ENCODE results near the gene GPR132. TPM values are rescaled to one million over a fixed set of nuclear protein-coding genes. Genes with fewer than 3 reads are reported as not detected.

Gene GPR132
- total and polyA plus RNA-seq, 10 of the 15 experiments (the other 5 are each of a cell fraction or from before 2014, with no cell fraction given), result 1.9 to 49.3 (median 20.4) TPM

GRCh38 chr14:105087308-105087962 lies 22.2 kb upstream of the GPR132 start (continued):
- 0 out of 2 replicates have a peak, but pooled peaks have one; percentile 28 for TF ChIP-seq BCLAF1 (IDR thresholded peaks at IDR 0.05)
- TF ChIP-seq KLF5 (IDR thresholded peaks at IDR 0.05; ENCODE audit: partially characterized antibody), result no peak
- TF ChIP-seq EGR1 (IDR thresholded peaks at IDR 0.05; ENCODE audit: borderline replicate concordance in 1 of 2, low read depth in 2 of 2, low read length in 2 of 2), result peak in 1 of 2 experiments; percentile 86; a peak in 2 of 3 replicates
- TF ChIP-seq SMAD5 (IDR thresholded peaks at IDR 0.05; ENCODE audit: low read depth), result no peak
- TF ChIP-seq SKIL (IDR thresholded peaks at IDR 0.05; ENCODE audit: low read depth, poor library complexity, severe bottlenecking), result no peak
- TF ChIP-seq DPF2 (IDR thresholded peaks at IDR 0.05), result peak; percentile 56
- TF ChIP-seq CBX3 (IDR thresholded peaks at IDR 0.05; ENCODE audit: borderline replicate concordance, low read depth), result no peak
- TF ChIP-seq NR2F1 (conservative IDR thresholded peaks at IDR 0.05), result no peak; the same call in 1 of the 2 replicates
- no peak; the same call in 1 of the 2 replicates for TF ChIP-seq RB1 (IDR thresholded peaks at IDR 0.05; ENCODE audit: borderline replicate concordance)
- TF ChIP-seq ZSCAN29 (IDR thresholded peaks at IDR 0.05), result 0 out of 2 replicates have a peak, but pooled peaks have one; percentile 15
- peak; percentile 70; the same call in 1 of the 2 replicates for TF ChIP-seq ZNF687 (IDR thresholded peaks at IDR 0.05)
- TF ChIP-seq HDAC2 (IDR thresholded peaks at IDR 0.05), result no peak
- TF ChIP-seq IKZF1 (conservative IDR thresholded peaks at IDR 0.05), result peak; percentile 8
- no peak for TF ChIP-seq ELK1 (IDR thresholded peaks at IDR 0.05; ENCODE audit: low read depth, low read length)
